CD14-positive monocyte (primary cell): ENCODE measurements around the gene ZNF76. TPM values are rescaled to one million over a fixed set of nuclear protein-coding genes. Genes with fewer than 3 reads are reported as not detected.
A peak's percentile ranks its signal among the peaks of the same experiment; 100 is the strongest.

ENCODE experiments used
- DNase-seq, 3 donors: peaks; one replicate each; pipeline ENCODE4 v3.0.0-alpha.2; 2011 to 2022
- H2AFZ ChIP-seq: 2 replicates; pipeline ENCODE4 v1.6.0; 2012; ENCODE audit warnings: mild to moderate bottlenecking, low read depth, low read length, inconsistent platforms; ENCODE audit not compliant: insufficient read depth, poor library complexity, severe bottlenecking
- H3K27ac ChIP-seq, 2 donors: 1 replicate in 1 of 2; 2 replicates in 1 of 2; pipeline ENCODE4 v1.5.1; 2012 to 2013; ENCODE audit warnings: low read length in 2 of 2, control low read depth in 1 of 2, inconsistent platforms in 1 of 2, low read depth in 1 of 2, mild to moderate bottlenecking in 1 of 2
- H3K27me3 ChIP-seq, 2 donors: one replicate each; pipeline versions ENCODE4 v1.6.0 to v1.6.1; 2011 to 2013; ENCODE audit warnings: low read length in 2 of 2; ENCODE audit not compliant: control insufficient read depth in 2 of 2, insufficient read depth in 2 of 2
- H3K36me3 ChIP-seq, 2 donors: replicated peaks in 1 of 2; 1 replicate in 1 of 2; 2 replicates in 1 of 2; pipeline versions ENCODE4 v1.5.1 to v1.6.1; 2012 to 2013; ENCODE audit warnings: low read length in 2 of 2, control low read depth in 1 of 2, inconsistent platforms in 1 of 2, mild to moderate bottlenecking in 1 of 2; ENCODE audit not compliant: insufficient read depth in 2 of 2, control insufficient read depth in 1 of 2
- H3K4me1 ChIP-seq, 2 donors: 1 replicate in 1 of 2; 2 replicates in 1 of 2; pipeline versions ENCODE4 v1.5.1 to v1.6.1; 2012 to 2013; ENCODE audit warnings: low read length in 2 of 2, control low read depth in 1 of 2, inconsistent platforms in 1 of 2, mild to moderate bottlenecking in 1 of 2, moderate library complexity in 1 of 2; ENCODE audit not compliant: insufficient read depth in 2 of 2, control insufficient read depth in 1 of 2
- H3K4me2 ChIP-seq: replicated peaks from 2 replicates; pipeline ENCODE3; 2012; ENCODE audit warnings: low read length, moderate library complexity, mild to moderate bottlenecking; ENCODE audit not compliant: poor library complexity, severe bottlenecking; ENCODE audit errors: extremely low read depth
- H3K4me3 ChIP-seq, 3 experiments: fragments of 200-600 bp in 1 of 3; sonication (generic) in 1 of 3; replicated peaks in 1 of 3; 1 replicate in 2 of 3; 2 replicates in 1 of 3; pipeline ENCODE4 v1.5.1; 2011 to 2013; ENCODE audit warnings: low read length in 3 of 3, mild to moderate bottlenecking in 3 of 3, control low read depth in 2 of 3, low read depth in 2 of 3, inconsistent platforms in 1 of 3, moderate library complexity in 1 of 3
- H3K79me2 ChIP-seq: 2 replicates; pipeline ENCODE4 v1.6.0; 2012; ENCODE audit warnings: mild to moderate bottlenecking, control low read depth, inconsistent platforms, low read length, moderate library complexity; ENCODE audit not compliant: insufficient read depth
- H3K9ac ChIP-seq: 2 replicates; pipeline ENCODE4 v1.6.0; 2017; ENCODE audit warnings: low read length, mild to moderate bottlenecking; ENCODE audit not compliant: insufficient read depth, poor library complexity, severe bottlenecking
- H3K9me3 ChIP-seq, 2 donors: replicated peaks in 1 of 2; 1 replicate in 1 of 2; 2 replicates in 1 of 2; pipeline versions ENCODE4 v1.5.1 to v1.6.1; 2012 to 2013; ENCODE audit warnings: low read length in 2 of 2, control low read depth in 1 of 2; ENCODE audit not compliant: control insufficient read depth in 1 of 2, insufficient read depth in 1 of 2
- H4K20me1 ChIP-seq: 2 replicates; pipeline ENCODE4 v1.6.0; 2012; ENCODE audit warnings: mild to moderate bottlenecking, low read length, control low read depth, moderate library complexity; ENCODE audit not compliant: insufficient read depth
- H3K27ac Mint-ChIP-seq, 7 donors: one replicate each; pipeline ENCODE4 v1.8.0; 2020; ENCODE audit warnings: mild to moderate bottlenecking in 7 of 7, mixed read lengths in 7 of 7, moderate library complexity in 6 of 7, inconsistent platforms in 2 of 7
- H3K27me3 Mint-ChIP-seq, 3 donors: one replicate each; pipeline ENCODE4 v1.8.0; 2021 to 2022; ENCODE audit warnings: low read depth in 3 of 3, mild to moderate bottlenecking in 3 of 3, mixed read lengths in 3 of 3, moderate library complexity in 3 of 3, inconsistent platforms in 1 of 3
- H3K36me3 Mint-ChIP-seq, 2 donors: one replicate each; pipeline ENCODE4 v1.8.0; 2020; ENCODE audit warnings: mixed read lengths in 2 of 2, inconsistent platforms in 1 of 2, mild to moderate bottlenecking in 1 of 2
- H3K4me1 Mint-ChIP-seq: one replicate; pipeline ENCODE4 v1.8.0; 2020; ENCODE audit warnings: mild to moderate bottlenecking, mixed read lengths
- H3K4me3 Mint-ChIP-seq, 2 donors: one replicate each; pipeline ENCODE4 v1.8.0; 2020; ENCODE audit warnings: mild to moderate bottlenecking in 2 of 2, mixed read lengths in 2 of 2, moderate library complexity in 1 of 2
- H3K9me3 Mint-ChIP-seq, 7 donors: one replicate each; pipeline ENCODE4 v1.8.0; 2020 to 2022; ENCODE audit warnings: mixed read lengths in 7 of 7, mild to moderate bottlenecking in 6 of 7, moderate library complexity in 6 of 7, inconsistent platforms in 2 of 7
- CTCF ChIP-seq: fragments of 200-600 bp; IDR thresholded peaks from one replicate; pipeline ENCODE4 v1.8.0; 2022; ENCODE audit warnings: antibody characterized with exemption, mild to moderate bottlenecking
- WGBS: methylation state at CpG from one replicate; pipeline ENCODE4 v1.1.5; 2013; ENCODE audit warnings: missing lambda C conversion rate; ENCODE audit not compliant: insufficient coverage; 5-methylcytosine and 5-hydroxymethylcytosine counted together
- intact Hi-C, 2 donors: fragments of 100-400 bp; cut with micrococcal nuclease; formaldehyde crosslinking; loops; one replicate each; pipeline versions ENCODE4 v1.15.0 to v1.15.1; 2023
- polyA plus RNA-seq, 3 donors: library from polyadenylated mRNA; depleted of rRNA in 1 of 3; unstranded in 2 of 3; stranded (reverse) in 1 of 3; fragments of 300-500 nt in 2 of 3; fragments of >200 nt in 1 of 3; fragmentation: Illumina TruSeq in 2 of 3; gene quantifications; 1 replicate in 2 of 3; 2 replicates in 1 of 3; pipeline ENCODE4 v1.2.3, GENCODE V29; 2012 to 2021

Gene ZNF76
- polyA plus RNA-seq, 3 donors, result 6.8 to 49.7 (median 9.6) TPM

- Mint-ChIP-seq H3K27me3 (no peaks in the 10 kb centered on the region), H3K36me3 (peaks cover 82 to 94% of the 10 kb centered on the region in 2 donors), H3K27ac (peak overlapping the region in 2 of 7 donors; percentile 1 to 36), H3K4me3 (no peak overlapping the region), H3K9me3 (no peaks in the 10 kb centered on the region), H3K4me1 (peaks cover 12% of the 10 kb centered on the region)
- Histone ChIP-seq H3K4me3 (no peak overlapping the region), H3K27ac (no peak overlapping the region), H3K4me1 (peaks cover 11 to 12% of the 10 kb centered on the region in 2 donors), H2AFZ (no peak overlapping the region), H3K27me3 (no peaks in the 10 kb centered on the region), H4K20me1 (no peaks in the 10 kb centered on the region), H3K4me2 (no peak overlapping the region), H3K9ac (no peak overlapping the region), H3K79me2 (peaks cover 3% of the 10 kb centered on the region), H3K36me3 (peaks cover 76 to 90% of the 10 kb centered on the region in 2 donors), H3K9me3 (no peaks in the 10 kb centered on the region)
- WGBS, result 82% methylated on average over 15 of the region's 15 CpGs
- DNase-seq, result no peak
- no peak for TF ChIP-seq CTCF
- intact Hi-C loops, result loop anchor here (5.0 to 10.0 kb wide), 2 partner anchors 35 to 442 kb away; partner anchors contain the start of gene ARMC12 (in 1 of the 2)
Observed at GRCh38 chr6:35292494-35292893, 33.0 kb downstream of the ZNF76 start.

- peaks cover 21 to 24% of the 10 kb centered on the region in 2 donors for H3K4me1 ChIP-seq
- intact Hi-C loops, result loop anchor here (5.0 to 10.0 kb wide), 2 partner anchors 34 to 441 kb away; partner anchors contain the start of gene ARMC12 (in 1 of the 2)
- no peak overlapping the region for H3K9ac ChIP-seq
- peaks cover 65 to 78% of the 10 kb centered on the region in 2 donors for H3K36me3 ChIP-seq
- H3K4me3 ChIP-seq, result no peak overlapping the region
- Mint-ChIP-seq H3K36me3 (peaks cover 70 to 82% of the 10 kb centered on the region in 2 donors), H3K9me3 (no peaks in the 10 kb centered on the region), H3K27ac (peak overlapping the region in 1 of 7 donors; percentile 78), H3K4me1 (peaks cover 18% of the 10 kb centered on the region), H3K27me3 (peaks cover 0 to 2% (median 0%) of the 10 kb centered on the region in 3 donors), H3K4me3 (no peak overlapping the region)
- H3K79me2 ChIP-seq, result peaks cover 15% of the 10 kb centered on the region
- H3K4me2 ChIP-seq, result no peak overlapping the region
- no peaks in the 10 kb centered on the region for H4K20me1 ChIP-seq
- WGBS, result 94% methylated on average over 9 of the region's 9 CpGs
- no peak for TF ChIP-seq CTCF
- no peak overlapping the region for H2AFZ ChIP-seq
- H3K27ac ChIP-seq, result no peak overlapping the region
- no peaks in the 10 kb centered on the region for H3K9me3 ChIP-seq
- DNase-seq, result no peak
- H3K27me3 ChIP-seq, result no peaks in the 10 kb centered on the region
Observed at GRCh38 chr6:35293681-35294080, 34.1 kb downstream of the ZNF76 start.
